SH-SY5Y (cell line): ENCODE data around the gene CENPF.

Experiments used
- GATA2 ChIP-seq: IDR thresholded peaks from 2 replicates; pipeline ENCODE4 v1.6.1; 2011; ENCODE audit warnings: mild to moderate bottlenecking, low read depth, low read length
- GATA3 ChIP-seq: IDR thresholded peaks from 2 replicates; pipeline ENCODE4 v1.6.1; 2011; ENCODE audit warnings: low read depth, mild to moderate bottlenecking, low read length, moderate library complexity

- no peak for TF ChIP-seq GATA3
- TF ChIP-seq GATA2: no peak
Observed at GRCh38 chr1:214637125-214637524, 34.1 kb downstream of the CENPF start.
